Activated effector memory CD4-positive, alpha-beta T cell treated with anti-CD3 and anti-CD28 coated beads, Interleukin-2, amount 50 U/mL, for 16 hours (primary cell): ENCODE data around the gene CDC25B.

Experiments used
- DNase-seq: peaks from one replicate; pipeline ENCODE4 v3.0.0-alpha.2; 2020

CDC25B gene

GRCh38 chr20:3765171-3765882 lies 30.8 kb upstream of the CDC25B start:
- DNase-seq: no peak

- no peak for DNase-seq
These were observed 29.5 kb upstream of the CDC25B start for GRCh38 chr20:3766422-3767109.

GRCh38 chr20:3767110-3767426 lies 29.0 kb upstream of the CDC25B start:
- DNase-seq: peak; percentile 65

- peak; percentile 99 for DNase-seq
These were observed 28.4 kb upstream of the CDC25B start, which contains the start of gene ADISSP for GRCh38 chr20:3767427-3768341. Gene ADISSP (minus strand): TSS chr20:3767753. CDS start chr20:3760100, 7,653 bp downstream.

GRCh38 chr20:3768342-3769130 lies 27.6 kb upstream of the CDC25B start:
- peak; percentile 94 for DNase-seq

- DNase-seq: no peak
These were observed 24.5 kb upstream of the CDC25B start for GRCh38 chr20:3771552-3772058.

- DNase-seq: no peak
These were observed 20.5 kb upstream of the CDC25B start for GRCh38 chr20:3775457-3776108.

GRCh38 chr20:3777381-3777715 lies 18.8 kb upstream of the CDC25B start:
- no peak for DNase-seq

- peak; percentile 82 for DNase-seq
These were observed 18.1 kb upstream of the CDC25B start for GRCh38 chr20:3777716-3778629.

GRCh38 chr20:3778976-3779375 lies 17.1 kb upstream of the CDC25B start:
- DNase-seq: no peak

- peak; percentile 73 for DNase-seq
These were observed 14.8 kb upstream of the CDC25B start, which contains the start of gene SPEF1 for GRCh38 chr20:3781153-3781910. Gene SPEF1 (minus strand): TSS chr20:3781448. CDS start chr20:3781287, 161 bp downstream.

- DNase-seq: no peak
These were observed 13.5 kb upstream of the CDC25B start for GRCh38 chr20:3782597-3782996.

GRCh38 chr20:3783068-3783489 lies 13.0 kb upstream of the CDC25B start:
- DNase-seq: no peak

- no peak for DNase-seq
These were observed 12.5 kb upstream of the CDC25B start for GRCh38 chr20:3783511-3784195.

- DNase-seq: no peak
These were observed 11.8 kb upstream of the CDC25B start for GRCh38 chr20:3784216-3784853.

- no peak for DNase-seq
These were observed 11.3 kb upstream of the CDC25B start for GRCh38 chr20:3784863-3785239.

GRCh38 chr20:3785240-3786125 lies 10.6 kb upstream of the CDC25B start:
- no peak for DNase-seq

GRCh38 chr20:3786126-3786484 lies 10.0 kb upstream of the CDC25B start:
- DNase-seq: peak; percentile 77
